PC-3 (cell line): ENCODE results near the gene MAP7.

Experiments used
- CTCF ChIP-seq: fragments of 300-600 bp; sonication (generic); conservative IDR thresholded peaks from 2 replicates; pipeline ENCODE4 v1.5.1; 2017; ENCODE audit warnings: antibody characterized with exemption, low read depth, mild to moderate bottlenecking, low read length
- EZH2 ChIP-seq: fragments of 300-600 bp; sonication (generic); IDR thresholded peaks from one replicate; pipeline ENCODE4 v1.6.1; 2017; ENCODE audit warnings: antibody characterized with exemption, mild to moderate bottlenecking, low read length; ENCODE audit not compliant: unreplicated experiment

- TF ChIP-seq CTCF (no peak), EZH2 (no peak)
These were observed 187.5 kb downstream of the MAP7 start for GRCh38 chr6:136362421-136363356.
